Upper lobe of left lung (tissue), 6 donors: ENCODE results near the gene QPCT. TPM values are rescaled to one million over a fixed set of nuclear protein-coding genes. Genes with fewer than 3 reads are reported as not detected.

Source experiments
- ATAC-seq, 2 donors: fragments of 200-7000 bp; cut with Tn5 transposase; one replicate each; pipeline ENCODE4 v1.9.1; 2022; ENCODE audit warnings: mild to moderate bottlenecking in 2 of 2, moderate library complexity in 2 of 2; ENCODE audit not compliant: low FRiP score in 2 of 2
- DNase-seq, 2 donors: peaks; one replicate each; pipeline ENCODE4 v3.0.0-alpha.2; 2019 to 2020
- H3K27ac ChIP-seq, 4 donors: fragments of 200-600 bp; sonication (generic); one replicate each; pipeline ENCODE4 v1.5.1; 2016 to 2019
- H3K27me3 ChIP-seq, 4 donors: fragments of 200-600 bp; sonication (generic); one replicate each; pipeline ENCODE4 v1.5.1; 2017 to 2019
- H3K36me3 ChIP-seq, 4 donors: fragments of 200-600 bp; sonication (generic); one replicate each; pipeline ENCODE4 v1.5.1; 2016 to 2019
- H3K4me1 ChIP-seq, 4 donors: fragments of 200-600 bp; sonication (generic); one replicate each; pipeline ENCODE4 v1.5.1; 2018 to 2019
- H3K4me3 ChIP-seq, 4 donors: fragments of 200-600 bp; sonication (generic); one replicate each; pipeline ENCODE4 v1.5.1; 2017 to 2019; ENCODE audit warnings: mild to moderate bottlenecking in 2 of 4, moderate library complexity in 1 of 4
- H3K9me3 ChIP-seq, 4 donors: fragments of 200-600 bp; sonication (generic); one replicate each; pipeline ENCODE4 v1.5.1; 2018 to 2019
- CTCF ChIP-seq, 6 experiments: fragments of 450-650 bp in 4 of 6; fragments of 200-600 bp in 2 of 6; sonication (generic) in 2 of 6; IDR thresholded peaks; one replicate each; pipeline ENCODE4 v1.5.1; 2016 to 2019; ENCODE audit warnings: antibody characterized with exemption in 6 of 6
- EP300 ChIP-seq, 4 donors: sonication (generic); formaldehyde crosslinking; IDR thresholded peaks; one replicate each; pipeline ENCODE4 v1.5.1; 2017; ENCODE audit warnings: antibody characterized with exemption in 4 of 4, control low read depth in 2 of 4
- POLR2A ChIP-seq, 4 donors: fragments of 450-650 bp; IDR thresholded peaks; one replicate each; pipeline ENCODE4 v1.5.1; 2016 to 2017; ENCODE audit warnings: antibody characterized with exemption in 4 of 4, mild to moderate bottlenecking in 2 of 4
- POLR2AphosphoS5 ChIP-seq, 2 donors: sonication (generic); formaldehyde crosslinking; IDR thresholded peaks; one replicate each; pipeline ENCODE4 v1.5.1; 2017; ENCODE audit warnings: antibody characterized with exemption in 2 of 2
- WGBS, 2 donors: methylation state at CpG; one replicate each; pipeline ENCODE4 v1.1.5; 2017 to 2018; 5-methylcytosine and 5-hydroxymethylcytosine counted together
- total RNA-seq, 6 donors: library from RNA; depleted of rRNA in 4 of 6; stranded (reverse); fragments of >200 nt in 4 of 6; gene quantifications; one replicate each; pipeline versions ENCODE4 v1.1.0 to v1.2.1, GENCODE V29; 2016 to 2021
- donor health status: DM: no; HTN: no; CAD: no; lungs with moderate emphysema.
- donor health status: DM: no; HTN: yes; CAD: no; lungs with severe emphysema.

The QPCT gene
- total RNA-seq, 6 donors from 2014 or later, result 2.0 to 12.5 (median 6.0) TPM; not detected in 1

GRCh38 chr2:37350034-37350433, 5.6 kb downstream of the QPCT start:
- H3K9me3 ChIP-seq, result no peaks in the 10 kb centered on the region
- H3K36me3 ChIP-seq, result no peaks in the 10 kb centered on the region
- H3K27me3 ChIP-seq, result no peaks in the 10 kb centered on the region
- WGBS, 2 donors, result 46 to 59% methylated on average over 3 of the region's 3 CpGs
- TF ChIP-seq EP300 (IDR thresholded peaks at IDR 0.05) (no peak), POLR2A (IDR thresholded peaks at IDR 0.05) (no peak), CTCF (IDR thresholded peaks at IDR 0.05) (no peak), POLR2AphosphoS5 (IDR thresholded peaks at IDR 0.05) (no peak)
- no peak overlapping the region for H3K4me3 ChIP-seq
- peaks cover 0 to 10% (median 6%) of the 10 kb centered on the region in 4 donors for H3K4me1 ChIP-seq
- ATAC-seq (no peak), DNase-seq (no peak)
- H3K27ac ChIP-seq, result no peak overlapping the region

GRCh38 chr2:37354531-37354930, 10.1 kb downstream of the QPCT start:
- TF ChIP-seq POLR2A (IDR thresholded peaks at IDR 0.05) (no peak), POLR2AphosphoS5 (IDR thresholded peaks at IDR 0.05) (no peak), CTCF (IDR thresholded peaks at IDR 0.05) (no peak), EP300 (IDR thresholded peaks at IDR 0.05) (no peak)
- Histone ChIP-seq H3K4me1 (peaks cover 0 to 6% (median 3%) of the 10 kb centered on the region in 4 donors), H3K9me3 (no peaks in the 10 kb centered on the region), H3K4me3 (no peak overlapping the region), H3K36me3 (no peaks in the 10 kb centered on the region), H3K27me3 (no peaks in the 10 kb centered on the region), H3K27ac (no peak overlapping the region)
- ATAC-seq, result no peak
- WGBS, 2 donors, result 78 to 89% methylated on average over 3 of the region's 3 CpGs
- DNase-seq, result no peak

GRCh38 chr2:37355735-37356134, 11.3 kb downstream of the QPCT start:
- no peak overlapping the region for H3K27ac ChIP-seq
- H3K4me3 ChIP-seq, result no peak overlapping the region
- H3K9me3 ChIP-seq, result no peaks in the 10 kb centered on the region
- TF ChIP-seq POLR2A (IDR thresholded peaks at IDR 0.05) (no peak), POLR2AphosphoS5 (IDR thresholded peaks at IDR 0.05) (no peak), CTCF (IDR thresholded peaks at IDR 0.05) (no peak), EP300 (IDR thresholded peaks at IDR 0.05) (no peak)
- ATAC-seq, result no peak
- 88 to 94% methylated on average over 7 of the region's 7 CpGs for WGBS, 2 donors
- H3K27me3 ChIP-seq, result no peaks in the 10 kb centered on the region
- H3K36me3 ChIP-seq, result no peaks in the 10 kb centered on the region
- peaks cover 0 to 6% (median 0%) of the 10 kb centered on the region in 4 donors for H3K4me1 ChIP-seq
- DNase-seq, result no peak

GRCh38 chr2:37356299-37356698, 11.9 kb downstream of the QPCT start:
- Histone ChIP-seq H3K27me3 (no peaks in the 10 kb centered on the region), H3K9me3 (no peaks in the 10 kb centered on the region), H3K4me1 (peaks cover 0 to 1% (median 0%) of the 10 kb centered on the region in 4 donors), H3K4me3 (no peak overlapping the region), H3K27ac (no peak overlapping the region), H3K36me3 (no peaks in the 10 kb centered on the region)
- WGBS, 2 donors, result 76 to 82% methylated on average over 6 of the region's 6 CpGs
- DNase-seq, result no peak
- ATAC-seq, result no peak
- no peak for TF ChIP-seq POLR2AphosphoS5 (IDR thresholded peaks at IDR 0.05)
- no peak for TF ChIP-seq EP300 (IDR thresholded peaks at IDR 0.05)
- no peak for TF ChIP-seq POLR2A (IDR thresholded peaks at IDR 0.05)
- TF ChIP-seq CTCF (IDR thresholded peaks at IDR 0.05), result no peak

GRCh38 chr2:37357069-37357468, 12.6 kb downstream of the QPCT start:
- H3K27me3 ChIP-seq, result no peaks in the 10 kb centered on the region
- H3K27ac ChIP-seq, result no peak overlapping the region
- H3K4me1 ChIP-seq, result no peaks in the 10 kb centered on the region
- H3K36me3 ChIP-seq, result no peaks in the 10 kb centered on the region
- no peak overlapping the region for H3K4me3 ChIP-seq
- no peak for TF ChIP-seq CTCF (IDR thresholded peaks at IDR 0.05)
- no peak for TF ChIP-seq POLR2A (IDR thresholded peaks at IDR 0.05)
- no peak for TF ChIP-seq EP300 (IDR thresholded peaks at IDR 0.05)
- TF ChIP-seq POLR2AphosphoS5 (IDR thresholded peaks at IDR 0.05), result no peak
- ATAC-seq (no peak), DNase-seq (no peak)
- 91 to 94% methylated on average over 1 of the region's 1 CpG for WGBS, 2 donors
- no peaks in the 10 kb centered on the region for H3K9me3 ChIP-seq
